DND-41 (cell line): Measurements from ENCODE around the gene RUNX1.

ENCODE experiments used
- ATAC-seq: fragments of 200-7000 bp; cut with Tn5 transposase; 3 replicates; pipeline ENCODE4 v1.9.1; 2021; ENCODE audit warnings: low read depth; ENCODE audit not compliant: insufficient read depth
- DNase-seq: peaks from one replicate; pipeline ENCODE4 v3.0.0-alpha.2; 2020
- H2AFZ ChIP-seq: 2 replicates; pipeline ENCODE4 v1.6.0; 2012; ENCODE audit warnings: low read depth, low read length
- H3K27ac ChIP-seq: 2 replicates; pipeline ENCODE4 v1.5.1; 2012; ENCODE audit warnings: low read length, inconsistent platforms
- H3K27me3 ChIP-seq: fragments of 200-600 bp; sonication (generic); 2 replicates; pipeline ENCODE4 v1.6.0; 2012; ENCODE audit warnings: low read length, mild to moderate bottlenecking, inconsistent platforms; ENCODE audit not compliant: insufficient read depth, poor library complexity
- H3K36me3 ChIP-seq: 2 replicates; pipeline ENCODE4 v1.5.1; 2012; ENCODE audit warnings: low read length, inconsistent platforms; ENCODE audit not compliant: insufficient read depth
- H3K4me1 ChIP-seq: 2 replicates; pipeline ENCODE4 v1.5.1; 2012; ENCODE audit warnings: mild to moderate bottlenecking, low read length; ENCODE audit not compliant: insufficient read depth
- H3K4me2 ChIP-seq: 2 replicates; pipeline ENCODE4 v1.6.0; 2012; ENCODE audit warnings: mild to moderate bottlenecking, moderate library complexity, low read length, inconsistent platforms; ENCODE audit not compliant: insufficient read depth
- H3K4me3 ChIP-seq, 2 experiments: fragments of 200-600 bp in 1 of 2; shearing (Covaris generic) in 1 of 2; 2 replicates each; pipeline ENCODE4 v1.5.1; 2012 to 2016; ENCODE audit warnings: inconsistent platforms in 2 of 2, low read length in 2 of 2, mild to moderate bottlenecking in 2 of 2, low read depth in 1 of 2, moderate library complexity in 1 of 2
- H3K79me2 ChIP-seq: 2 replicates; pipeline ENCODE4 v1.6.0; 2012; ENCODE audit warnings: low read length, inconsistent platforms; ENCODE audit not compliant: insufficient read depth
- H3K9ac ChIP-seq: 2 replicates; pipeline ENCODE4 v1.6.0; 2012; ENCODE audit warnings: low read depth, mild to moderate bottlenecking, inconsistent platforms, low read length, moderate library complexity
- H3K9me3 ChIP-seq: 2 replicates; pipeline ENCODE4 v1.5.1; 2012; ENCODE audit warnings: low read length, moderate library complexity, mild to moderate bottlenecking, inconsistent platforms; ENCODE audit not compliant: insufficient read depth, severe bottlenecking
- H4K20me1 ChIP-seq: 2 replicates; pipeline ENCODE4 v1.6.0; 2012; ENCODE audit warnings: low read length; ENCODE audit not compliant: insufficient read depth
- CTCF ChIP-seq: IDR thresholded peaks from 2 replicates; pipeline ENCODE4 v1.5.1; 2012; ENCODE audit warnings: borderline replicate concordance, low read length, moderate library complexity, mild to moderate bottlenecking; ENCODE audit not compliant: poor library complexity, severe bottlenecking; ENCODE audit errors: extremely low read depth
- EZH2 ChIP-seq: IDR thresholded peaks from 3 replicates; pipeline ENCODE4 v1.6.1; 2012; ENCODE audit warnings: borderline replicate concordance, low read depth, mild to moderate bottlenecking, moderate library complexity, low read length, inconsistent platforms; ENCODE audit not compliant: severe bottlenecking

Gene RUNX1

GRCh38 chr21:34822942-34823341, 226.2 kb downstream of the RUNX1 start:
- peaks cover 58% of the 10 kb centered on the region for H3K79me2 ChIP-seq
- H3K9me3 ChIP-seq = no peaks in the 10 kb centered on the region
- H2AFZ ChIP-seq = no peak overlapping the region
- H3K27me3 ChIP-seq = no peaks in the 10 kb centered on the region
- no peaks in the 10 kb centered on the region for H3K4me1 ChIP-seq
- H3K4me2 ChIP-seq = no peak overlapping the region
- DNase-seq (no peak), ATAC-seq (no peak)
- no peak overlapping the region for H3K9ac ChIP-seq
- H3K4me3 ChIP-seq = no peak overlapping the region
- H4K20me1 ChIP-seq = peaks cover 47% of the 10 kb centered on the region
- TF ChIP-seq EZH2 (no peak), CTCF (no peak)
- no peak overlapping the region for H3K27ac ChIP-seq
- H3K36me3 ChIP-seq = peaks cover 97% of the 10 kb centered on the region

GRCh38 chr21:34822168-34822567, 226.9 kb downstream of the RUNX1 start:
- H3K4me1 ChIP-seq = no peaks in the 10 kb centered on the region
- no peak overlapping the region for H2AFZ ChIP-seq
- H3K9ac ChIP-seq = no peak overlapping the region
- H3K27me3 ChIP-seq = no peaks in the 10 kb centered on the region
- H4K20me1 ChIP-seq = peaks cover 47% of the 10 kb centered on the region; the same call in 1 of the 2 replicates
- H3K79me2 ChIP-seq = peaks cover 58% of the 10 kb centered on the region
- TF ChIP-seq CTCF = no peak
- no peak for TF ChIP-seq EZH2
- no peak overlapping the region for H3K4me2 ChIP-seq
- no peak for DNase-seq
- H3K4me3 ChIP-seq = no peak overlapping the region
- H3K36me3 ChIP-seq = peaks cover 97% of the 10 kb centered on the region
- H3K27ac ChIP-seq = no peak overlapping the region
- H3K9me3 ChIP-seq = no peaks in the 10 kb centered on the region
- no peak for ATAC-seq

GRCh38 chr21:34821717-34822116, 227.4 kb downstream of the RUNX1 start:
- H3K4me1 ChIP-seq = no peaks in the 10 kb centered on the region

More at GRCh38 chr21:34821717-34822116, 227.4 kb downstream of the RUNX1 start:
- no peak overlapping the region for H2AFZ ChIP-seq
- no peaks in the 10 kb centered on the region for H3K9me3 ChIP-seq
- DNase-seq = no peak
- H3K36me3 ChIP-seq = peaks cover 97% of the 10 kb centered on the region
- H3K79me2 ChIP-seq = peaks cover 58% of the 10 kb centered on the region
- H3K4me2 ChIP-seq = no peak overlapping the region
- no peak overlapping the region for H3K4me3 ChIP-seq
- no peak overlapping the region for H3K27ac ChIP-seq
- H3K27me3 ChIP-seq = no peaks in the 10 kb centered on the region
- no peak for TF ChIP-seq EZH2
- no peak for TF ChIP-seq CTCF
- H4K20me1 ChIP-seq = peaks cover 51% of the 10 kb centered on the region
- no peak for ATAC-seq
- H3K9ac ChIP-seq = no peak overlapping the region
